ENCODE measurements around the gene PHPT1. TPM values are rescaled to one million over a fixed set of nuclear protein-coding genes. Genes with fewer than 3 reads are reported as not detected.
"Not testable (repeated sequence)": the region's sequence is repeated elsewhere in the genome, so short reads cannot be mapped to it uniquely, and the experiment has no call there.

Gene PHPT1
- total and polyA plus RNA-seq, 3 donors from 2014 or later: 134 to 146 (median 146) TPM

GRCh38 chr9:136829981-136830885 lies 19.0 kb upstream of the PHPT1 start:
- Histone ChIP-seq H3K27me3 (no peaks in the 10 kb centered on the region), H3K9me3 (no peaks in the 10 kb centered on the region), H3K27ac (no peak overlapping the region), H3K4me1 (no peaks in the 10 kb centered on the region), H3K36me3 (ENCODE audit: low read depth, missing control alignments) (no peaks in the 10 kb centered on the region), H3K4me3 (no peak overlapping the region)
- no peak for DNase-seq
- intact Hi-C loops (cut with DNase I; ENCODE audit: low total_unique reads): loop anchor here (10.0 kb wide), 1 partner anchor 205 kb away; the partner anchor contains the start of gene FUT7
- TF ChIP-seq POLR2A (IDR thresholded peaks at IDR 0.05) (no peak), CTCF (IDR thresholded peaks at IDR 0.05) (no peak)
- WGBS, 2 donors: 92 to 94% methylated on average over 19 to 41 of the region's 41 CpGs

DNA sequence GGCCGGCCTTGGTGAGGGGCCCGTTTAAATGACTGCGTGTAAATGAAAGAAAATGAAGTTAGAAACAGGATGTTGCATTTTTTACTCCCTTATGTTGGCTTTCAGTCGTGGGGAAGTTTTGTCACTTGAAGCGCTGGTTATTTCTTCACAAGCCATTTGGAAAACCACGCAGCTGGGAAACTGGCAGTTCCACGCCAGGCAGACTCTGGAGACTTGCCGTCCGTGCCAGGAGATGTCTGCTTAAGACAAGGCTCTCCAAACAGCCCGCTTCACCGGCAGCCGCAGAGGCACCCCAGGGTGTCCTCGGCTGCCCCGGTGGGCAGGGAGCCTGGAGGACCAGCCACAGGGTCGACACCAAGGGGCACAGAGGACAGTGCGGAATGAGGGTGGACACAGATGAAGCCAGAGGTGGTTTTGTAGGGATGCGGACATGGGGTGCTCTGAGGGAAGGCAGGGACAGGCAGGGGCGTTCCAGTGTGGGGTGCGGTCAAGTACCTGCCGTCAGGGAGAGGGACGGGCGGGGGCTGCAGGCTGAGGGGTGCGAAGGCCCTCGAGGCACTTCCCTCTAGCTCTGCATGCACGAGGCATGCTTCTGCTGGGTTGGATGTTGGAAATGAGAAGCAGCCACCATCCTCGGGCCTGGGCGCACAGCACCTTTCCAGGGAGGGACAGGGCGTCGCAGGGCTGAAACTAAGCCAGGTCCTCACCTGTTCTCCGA lies 18.0 kb upstream of the PHPT1 start:
- no peak for DNase-seq
- Histone ChIP-seq H3K4me1 (no peaks in the 10 kb centered on the region), H3K4me3 (no peak overlapping the region), H3K27ac (no peak overlapping the region), H3K27me3 (no peaks in the 10 kb centered on the region), H3K9me3 (no peaks in the 10 kb centered on the region), H3K36me3 (ENCODE audit: low read depth, missing control alignments) (no peaks in the 10 kb centered on the region)
- intact Hi-C loops (cut with DNase I; ENCODE audit: low total_unique reads): loop anchor here (10.0 kb wide), 1 partner anchor 204 kb away; the partner anchor contains the start of gene FUT7
- TF ChIP-seq CTCF (IDR thresholded peaks at IDR 0.05) (no peak), POLR2A (IDR thresholded peaks at IDR 0.05) (no peak)
- WGBS, 2 donors: 90 to 93% methylated on average over 22 to 30 of the region's 30 CpGs

GRCh38 chr9:136831720-136832104 lies 17.5 kb upstream of the PHPT1 start:
- WGBS, 2 donors: 87 to 88% methylated on average over 7 to 23 of the region's 23 CpGs
- intact Hi-C loops (cut with DNase I; ENCODE audit: low total_unique reads): loop anchor here (10.0 kb wide), 1 partner anchor 203 kb away; the partner anchor contains the start of gene FUT7
- no peaks in the 10 kb centered on the region for H3K27me3 ChIP-seq
- DNase-seq: no peak
- H3K4me1 ChIP-seq: no peaks in the 10 kb centered on the region
- H3K36me3 ChIP-seq (ENCODE audit: low read depth, missing control alignments): no peaks in the 10 kb centered on the region
- TF ChIP-seq CTCF (IDR thresholded peaks at IDR 0.05): no peak
- no peak for TF ChIP-seq POLR2A (IDR thresholded peaks at IDR 0.05)
- H3K27ac ChIP-seq: no peak overlapping the region
- no peak overlapping the region for H3K4me3 ChIP-seq
- no peaks in the 10 kb centered on the region for H3K9me3 ChIP-seq

DNA sequence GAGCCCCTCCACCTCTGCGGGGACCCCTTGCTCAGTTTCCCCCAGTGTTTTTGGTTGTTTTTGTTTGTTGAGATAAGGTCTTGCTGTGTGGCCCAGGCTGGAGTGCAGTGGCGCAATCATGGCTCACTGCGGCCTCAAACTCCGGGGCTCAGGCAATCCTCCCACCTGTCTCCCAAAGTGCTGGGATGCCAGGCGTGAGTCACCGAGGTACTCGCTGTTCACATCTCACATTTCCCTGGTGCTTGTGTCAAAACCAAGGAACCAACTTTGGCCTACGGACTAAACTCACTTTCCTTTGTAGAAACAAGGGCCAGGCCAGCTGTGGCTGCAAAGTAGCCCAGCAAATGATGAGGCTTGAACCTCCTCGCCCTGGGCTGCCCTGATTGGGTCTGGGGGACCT lies 16.6 kb upstream of the PHPT1 start:
- intact Hi-C loops (cut with DNase I; ENCODE audit: low total_unique reads): loop anchor here (10.0 kb wide), 1 partner anchor 202 kb away; the partner anchor contains the start of gene FUT7

GRCh38 chr9:136833381-136834048 lies 15.7 kb upstream of the PHPT1 start:
- H3K27me3 ChIP-seq; H3K36me3 ChIP-seq (ENCODE audit: low read depth, missing control alignments); H3K27ac ChIP-seq; H3K4me1 ChIP-seq; H3K4me3 ChIP-seq; H3K9me3 ChIP-seq; DNase-seq: not testable (repeated sequence)
- intact Hi-C loops (cut with DNase I; ENCODE audit: low total_unique reads): loop anchor here (10.0 kb wide), 1 partner anchor 201 kb away; the partner anchor contains the start of gene FUT7
- WGBS, 2 donors: 88 to 95% methylated on average over 4 to 16 of the region's 16 CpGs

More for the DNA sequence above, 16.6 kb upstream of the PHPT1 start:
- Histone ChIP-seq H3K27ac (no peak overlapping the region), H3K4me1 (no peaks in the 10 kb centered on the region), H3K36me3 (ENCODE audit: low read depth, missing control alignments) (no peaks in the 10 kb centered on the region), H3K9me3 (no peaks in the 10 kb centered on the region), H3K27me3 (no peaks in the 10 kb centered on the region), H3K4me3 (no peak overlapping the region)
- WGBS, 2 donors: 86 to 88% methylated on average over 1 to 9 of the region's 9 CpGs
- TF ChIP-seq CTCF (IDR thresholded peaks at IDR 0.05) (no peak), POLR2A (IDR thresholded peaks at IDR 0.05) (no peak)
- DNase-seq: no peak
